Measurements from ENCODE around the gene CRIP1.

DNA sequence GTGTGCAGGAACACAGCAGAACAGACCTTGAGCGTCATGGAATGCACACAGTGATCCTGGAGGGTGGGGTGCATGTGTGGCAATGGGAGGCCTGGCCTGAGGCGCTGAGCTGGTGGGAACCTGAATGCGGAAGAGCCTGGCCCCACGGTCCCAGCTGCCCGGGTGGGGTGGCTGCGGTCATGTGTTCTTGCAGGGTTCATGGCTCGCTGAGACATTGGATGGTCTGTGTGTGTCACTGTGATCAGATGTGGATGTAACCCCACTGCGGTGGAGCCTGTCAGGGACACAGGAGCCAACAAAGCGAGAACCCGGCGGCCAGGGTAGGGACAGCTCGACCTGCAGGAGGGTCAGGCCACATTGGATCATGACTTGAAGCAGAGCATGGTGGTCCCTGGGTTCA is 43.9 kb upstream of the CRIP1 start:
- TF ChIP-seq, protein P1, sequence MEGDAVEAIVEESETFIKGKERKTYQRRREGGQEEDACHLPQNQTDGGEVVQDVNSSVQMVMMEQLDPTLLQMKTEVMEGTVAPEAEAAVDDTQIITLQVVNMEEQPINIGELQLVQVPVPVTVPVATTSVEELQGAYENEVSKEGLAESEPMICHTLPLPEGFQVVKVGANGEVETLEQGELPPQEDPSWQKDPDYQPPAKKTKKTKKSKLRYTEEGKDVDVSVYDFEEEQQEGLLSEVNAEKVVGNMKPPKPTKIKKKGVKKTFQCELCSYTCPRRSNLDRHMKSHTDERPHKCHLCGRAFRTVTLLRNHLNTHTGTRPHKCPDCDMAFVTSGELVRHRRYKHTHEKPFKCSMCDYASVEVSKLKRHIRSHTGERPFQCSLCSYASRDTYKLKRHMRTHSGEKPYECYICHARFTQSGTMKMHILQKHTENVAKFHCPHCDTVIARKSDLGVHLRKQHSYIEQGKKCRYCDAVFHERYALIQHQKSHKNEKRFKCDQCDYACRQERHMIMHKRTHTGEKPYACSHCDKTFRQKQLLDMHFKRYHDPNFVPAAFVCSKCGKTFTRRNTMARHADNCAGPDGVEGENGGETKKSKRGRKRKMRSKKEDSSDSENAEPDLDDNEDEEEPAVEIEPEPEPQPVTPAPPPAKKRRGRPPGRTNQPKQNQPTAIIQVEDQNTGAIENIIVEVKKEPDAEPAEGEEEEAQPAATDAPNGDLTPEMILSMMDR (IDR thresholded peaks at IDR 0.05; ENCODE audit: insufficient read depth, low read depth, low read length): no peak
- TF ChIP-seq EZH2 (IDR thresholded peaks at IDR 0.05; ENCODE audit: insufficient read depth, low read length): no peak
